ENCODE data around the gene GNAO1. TPM values are rescaled to one million over a fixed set of nuclear protein-coding genes. Genes with fewer than 3 reads are reported as not detected.

GNAO1 gene
- total and polyA plus RNA-seq, 2 of the 13 experiments (the other 11 are each of a cell fraction or from before 2014, with no cell fraction given): not detected

GRCh38 chr16:56193951-56194726 is 2.9 kb downstream of the GNAO1 start (continued):
- no peak for TF ChIP-seq RNF219 (CRISPR knock-in tag; IDR thresholded peaks at IDR 0.05)
- no peak for TF ChIP-seq NCOR1 (IDR thresholded peaks at IDR 0.05; ENCODE audit: borderline replicate concordance, low read length)
- TF ChIP-seq TIGD3 (CRISPR knock-in tag; IDR thresholded peaks at IDR 0.05; ENCODE audit: borderline replicate concordance): no peak
- no peak for TF ChIP-seq ZNF562 (CRISPR knock-in tag; IDR thresholded peaks at IDR 0.05; ENCODE audit: borderline replicate concordance)
- TF ChIP-seq FOXA1 (IDR thresholded peaks at IDR 0.05): no peak
- no peak for TF ChIP-seq FOXA1 (CRISPR knock-in tag; IDR thresholded peaks at IDR 0.05)
- TF ChIP-seq, protein P1, sequence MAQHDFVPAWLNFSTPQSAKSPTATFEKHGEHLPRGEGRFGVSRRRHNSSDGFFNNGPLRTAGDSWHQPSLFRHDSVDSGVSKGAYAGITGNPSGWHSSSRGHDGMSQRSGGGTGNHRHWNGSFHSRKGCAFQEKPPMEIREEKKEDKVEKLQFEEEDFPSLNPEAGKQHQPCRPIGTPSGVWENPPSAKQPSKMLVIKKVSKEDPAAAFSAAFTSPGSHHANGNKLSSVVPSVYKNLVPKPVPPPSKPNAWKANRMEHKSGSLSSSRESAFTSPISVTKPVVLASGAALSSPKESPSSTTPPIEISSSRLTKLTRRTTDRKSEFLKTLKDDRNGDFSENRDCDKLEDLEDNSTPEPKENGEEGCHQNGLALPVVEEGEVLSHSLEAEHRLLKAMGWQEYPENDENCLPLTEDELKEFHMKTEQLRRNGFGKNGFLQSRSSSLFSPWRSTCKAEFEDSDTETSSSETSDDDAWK (CRISPR knock-in tag; IDR thresholded peaks at IDR 0.05): no peak
- TF ChIP-seq, protein P2, sequence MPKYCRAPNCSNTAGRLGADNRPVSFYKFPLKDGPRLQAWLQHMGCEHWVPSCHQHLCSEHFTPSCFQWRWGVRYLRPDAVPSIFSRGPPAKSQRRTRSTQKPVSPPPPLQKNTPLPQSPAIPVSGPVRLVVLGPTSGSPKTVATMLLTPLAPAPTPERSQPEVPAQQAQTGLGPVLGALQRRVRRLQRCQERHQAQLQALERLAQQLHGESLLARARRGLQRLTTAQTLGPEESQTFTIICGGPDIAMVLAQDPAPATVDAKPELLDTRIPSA (CRISPR knock-in tag; IDR thresholded peaks at IDR 0.05; ENCODE audit: borderline replicate concordance): no peak
- TF ChIP-seq ZNF274 (CRISPR knock-in tag; IDR thresholded peaks at IDR 0.05): no peak
- peak; percentile 46; the same call in 1 of the 2 replicates for TF ChIP-seq KDM2A (CRISPR knock-in tag; IDR thresholded peaks at IDR 0.05; ENCODE audit: borderline replicate concordance, low read depth)
- TF ChIP-seq GATAD1 (CRISPR knock-in tag; IDR thresholded peaks at IDR 0.05): no peak
- TF ChIP-seq ZBTB10 (CRISPR knock-in tag; IDR thresholded peaks at IDR 0.05; ENCODE audit: borderline replicate concordance): no peak
- no peak for TF ChIP-seq ZNF235 (CRISPR knock-in tag; IDR thresholded peaks at IDR 0.05; ENCODE audit: borderline replicate concordance)
- 0 out of 2 replicates have a peak, but pooled peaks have one; percentile 52 for TF ChIP-seq ZNF333 (CRISPR knock-in tag; IDR thresholded peaks at IDR 0.05; ENCODE audit: borderline replicate concordance)
- no peak for TF ChIP-seq NPAS2 (CRISPR knock-in tag; IDR thresholded peaks at IDR 0.05; ENCODE audit: borderline replicate concordance)
- TF ChIP-seq PRDM10 (CRISPR knock-in tag; IDR thresholded peaks at IDR 0.05; ENCODE audit: low read depth): no peak

Measured in HepG2 (cell line).